DMS114 treated with DMSO at 0.1 percent for 48 hours (cell line): Measurements from ENCODE around the gene SPDYC.
"Not testable (repeated sequence)": the region's sequence is repeated elsewhere in the genome, so short reads cannot be mapped to it uniquely, and the experiment has no call there.

Experiments
- DNase-seq: peaks from one replicate; lab custom pipeline; 2025; ENCODE audit not compliant: unreplicated experiment; lab: John Stamatoyannopoulos, UW

SPDYC gene

DNA sequence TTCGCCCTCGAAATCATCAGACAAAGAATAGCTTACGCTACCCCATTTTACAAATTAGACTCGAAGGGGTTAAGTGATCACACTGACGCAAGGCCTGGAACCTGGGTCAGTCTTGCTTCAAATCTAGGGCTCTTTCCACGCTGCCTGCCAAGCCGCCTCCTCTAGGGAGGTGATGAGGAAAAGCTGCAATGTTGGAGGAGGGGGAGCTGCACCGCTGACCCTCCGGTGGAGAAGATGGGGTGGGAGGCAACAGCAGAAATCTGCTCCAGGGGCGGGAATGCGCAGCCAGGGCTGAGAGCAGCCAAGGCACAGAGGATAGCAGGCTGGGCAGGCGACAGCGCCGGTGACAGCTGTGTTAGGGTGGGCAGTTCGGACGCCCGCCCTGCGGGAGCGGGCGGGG is 36.3 kb upstream of the SPDYC start:
- no peak for DNase-seq

DNA sequence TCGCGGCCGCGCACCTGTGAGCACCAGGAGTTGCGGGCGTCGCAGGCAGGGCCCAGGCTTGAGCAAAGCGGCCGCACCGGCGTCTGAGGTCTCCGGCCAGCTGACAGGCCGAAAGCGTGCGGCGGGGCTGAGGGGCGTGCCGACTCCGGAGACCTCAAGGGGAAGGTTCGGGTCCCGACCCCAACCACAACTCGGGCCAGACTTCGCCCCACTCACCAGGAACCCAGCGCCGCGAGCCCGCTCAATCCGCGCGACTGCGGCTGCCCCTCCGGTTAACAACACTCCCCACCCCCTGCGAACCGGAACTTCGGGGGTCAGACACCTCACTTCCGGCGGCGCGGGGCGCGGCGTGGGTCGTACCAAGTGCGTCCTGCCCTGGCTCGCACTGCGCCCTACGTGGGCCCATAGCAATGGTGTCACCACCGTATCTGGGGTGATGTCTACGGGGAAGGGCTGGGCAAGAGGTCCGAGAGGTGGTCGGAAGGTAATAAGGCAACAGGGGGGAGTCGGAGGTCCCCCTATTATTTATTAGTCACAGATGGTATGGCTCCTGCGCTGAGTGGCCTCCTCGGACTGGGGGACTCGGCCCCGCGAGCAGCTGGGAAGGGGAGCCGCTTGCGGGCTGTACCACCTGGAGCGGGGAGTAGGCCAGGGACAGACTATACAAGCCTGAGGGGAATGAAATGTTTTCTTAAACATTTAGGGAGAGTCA is 35.6 kb upstream of the SPDYC start, which contains the start of gene SYVN1:
TSS of gene SYVN1 (minus strand) at position 280 of the 712 bp plus-strand sequence. CDS start 918 bp downstream, outside the sequence.
- peak; percentile 76 for DNase-seq

DNA sequence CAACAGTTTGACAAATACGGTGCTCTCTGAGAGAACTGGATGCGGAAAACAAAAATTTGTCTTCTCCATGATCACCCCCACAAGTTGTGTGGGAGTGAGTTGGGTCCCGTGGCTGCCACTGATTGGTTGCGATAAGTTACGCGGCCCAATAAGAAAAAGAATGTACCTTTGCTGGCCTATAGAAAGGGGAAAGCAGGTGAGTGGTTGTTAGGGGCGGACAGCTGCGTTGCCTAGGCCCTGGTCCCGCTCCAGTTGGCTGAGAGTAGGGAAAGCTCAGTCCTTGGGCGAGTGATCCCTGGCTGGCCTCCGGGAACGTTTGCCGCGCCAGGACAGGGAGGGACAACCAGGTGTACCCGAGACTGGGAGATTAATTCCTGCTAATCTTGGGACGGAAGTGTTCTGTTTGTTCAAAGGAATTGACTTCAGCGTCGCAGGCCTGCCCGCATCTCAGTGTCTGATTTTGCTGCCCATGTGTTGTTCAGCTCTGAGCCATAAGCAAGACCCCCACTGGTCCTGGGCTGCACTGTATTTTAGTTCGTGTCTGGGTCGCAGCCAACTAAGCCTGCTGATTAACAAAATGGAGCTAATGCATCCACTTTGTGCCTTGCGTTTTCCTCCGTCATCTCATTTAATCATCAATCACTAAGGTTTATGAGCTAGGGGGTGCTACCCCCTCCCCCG is 34.9 kb upstream of the SPDYC start:
- peak; percentile 98 for DNase-seq

DNA sequence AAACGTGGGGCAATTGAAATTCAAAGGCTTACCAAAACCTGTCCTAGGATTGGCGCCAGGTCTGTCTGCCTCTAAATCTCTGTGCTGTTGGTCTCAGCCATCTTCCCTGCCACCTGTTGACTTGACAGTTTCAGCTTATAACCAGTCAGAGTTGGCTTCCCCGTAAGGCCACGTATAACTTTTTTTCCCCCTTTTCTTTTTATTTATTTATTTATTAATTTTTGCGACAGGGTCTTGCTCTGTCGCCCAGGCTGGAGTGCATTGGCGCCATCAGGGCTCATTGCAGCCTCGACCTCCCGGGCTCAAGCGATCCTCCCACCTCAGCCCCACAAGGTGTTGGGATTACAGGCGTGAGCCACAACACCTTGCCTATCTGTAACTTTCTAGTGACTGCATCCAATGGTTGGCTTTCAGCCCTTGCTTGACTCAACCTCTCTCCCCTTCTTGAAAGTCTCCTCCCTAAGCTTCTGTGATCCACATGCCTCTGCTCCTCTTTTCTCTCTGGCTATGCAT is 34.3 kb upstream of the SPDYC start:
- no peak for DNase-seq

DNA sequence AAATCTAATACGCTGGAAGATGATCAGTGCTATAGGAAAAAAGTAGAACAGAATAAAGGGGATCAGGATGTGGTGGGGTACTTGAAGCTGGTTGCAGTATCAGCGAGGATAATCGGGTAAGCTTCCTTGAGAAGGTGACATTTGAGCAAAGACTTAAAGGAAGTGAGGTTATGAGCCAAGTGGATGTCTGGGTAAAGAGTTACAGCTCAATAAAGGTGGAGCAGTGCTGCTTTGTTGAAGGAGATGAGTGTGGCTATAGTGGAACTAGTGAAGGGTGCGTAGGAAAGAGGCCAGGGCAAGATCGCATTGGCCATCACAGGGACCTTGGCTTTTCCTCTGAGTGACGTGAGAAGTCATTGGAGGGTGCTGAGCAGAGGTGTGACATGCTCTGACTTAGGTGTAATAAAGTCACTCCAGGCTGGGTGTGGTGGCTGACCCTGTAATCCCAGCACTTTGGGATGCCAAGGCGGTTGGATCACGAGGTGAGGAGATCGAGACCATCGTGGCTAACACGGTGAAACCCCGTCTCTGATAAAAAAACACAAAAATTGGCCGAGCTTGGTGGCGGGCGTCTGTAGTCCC is 33.4 kb upstream of the SPDYC start:
- no peak for DNase-seq

DNA sequence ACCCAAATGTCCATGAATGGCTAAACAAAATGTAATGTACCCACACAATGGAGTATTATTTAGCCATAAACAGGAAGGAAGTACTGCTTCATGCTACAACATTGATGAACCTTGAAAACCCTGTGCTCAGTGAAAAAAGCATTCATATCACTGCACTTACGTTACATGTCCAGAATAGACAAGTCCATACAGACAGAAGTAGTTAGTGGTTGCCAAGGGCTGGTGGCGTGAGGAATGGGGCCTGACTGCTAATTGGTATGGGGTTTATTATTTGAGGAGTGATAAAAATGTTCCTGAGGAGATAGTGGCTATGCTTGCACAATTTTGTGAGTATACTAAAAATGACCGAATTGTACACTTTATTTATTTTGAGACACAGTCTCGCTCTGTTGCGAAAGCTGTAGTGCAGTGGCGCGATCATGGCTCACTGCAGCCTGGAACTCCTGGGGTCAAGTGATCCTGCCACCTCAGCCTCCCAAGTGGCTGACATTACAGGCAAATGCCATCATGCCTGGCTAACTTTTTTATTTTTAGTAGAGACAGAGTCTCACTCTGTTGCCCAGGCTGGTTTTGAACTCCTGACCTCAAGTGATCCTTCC is 28.0 kb upstream of the SPDYC start:
- DNase-seq = no peak

DNA sequence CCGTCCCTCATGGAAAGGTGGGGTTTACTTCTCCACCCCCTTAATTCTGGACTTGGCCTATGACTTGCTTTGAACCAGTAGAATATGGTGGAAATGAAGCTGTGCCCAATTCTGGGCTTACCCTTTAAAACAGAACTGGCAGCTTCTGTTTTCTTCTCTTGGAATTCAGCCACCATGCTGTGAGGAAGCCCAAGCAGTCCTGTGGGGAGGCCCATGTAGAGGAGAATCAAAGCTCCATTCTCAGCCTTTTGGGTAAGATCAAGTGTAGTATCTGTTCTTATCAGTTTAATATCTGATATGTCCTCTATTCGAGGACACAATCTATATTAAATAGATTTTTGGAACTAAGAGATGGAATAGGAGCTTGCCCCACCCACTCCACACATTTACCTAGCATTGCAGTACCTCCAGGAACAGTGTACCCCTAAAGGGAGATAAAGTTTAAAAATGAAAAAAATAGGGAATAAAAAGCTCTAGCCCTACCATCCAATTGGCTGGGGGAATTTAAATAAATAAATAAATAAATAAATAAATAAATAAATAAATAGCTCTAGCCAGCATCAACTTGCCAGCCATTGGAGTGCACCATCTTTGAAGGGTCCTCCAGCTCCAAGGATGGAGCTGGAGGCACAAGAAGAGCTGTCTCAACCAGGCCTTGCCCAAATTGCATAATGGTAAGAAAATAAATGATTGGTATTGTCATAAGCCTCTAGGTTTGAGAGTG is 22.5 kb upstream of the SPDYC start:
- no peak for DNase-seq

DNA sequence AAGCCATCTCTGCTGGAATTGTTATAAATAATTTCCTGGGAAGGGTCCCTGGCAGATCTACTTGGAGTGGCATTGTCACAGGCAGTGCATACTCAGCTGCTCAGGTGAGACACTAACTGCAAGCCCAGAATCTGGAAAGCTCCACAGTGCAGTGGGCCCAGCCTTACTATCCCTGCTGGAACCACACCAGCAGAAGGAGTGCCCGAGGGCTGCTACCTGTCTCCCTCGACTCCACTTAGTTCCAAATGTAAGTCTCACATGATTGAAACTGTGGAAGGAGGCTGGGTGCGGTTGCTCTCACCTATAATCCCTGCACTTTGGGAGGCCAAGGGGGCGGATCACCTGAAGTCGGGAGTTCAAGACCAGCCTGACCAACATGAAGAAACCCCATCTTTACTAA is 21.4 kb upstream of the SPDYC start:
- DNase-seq = no peak

DNA sequence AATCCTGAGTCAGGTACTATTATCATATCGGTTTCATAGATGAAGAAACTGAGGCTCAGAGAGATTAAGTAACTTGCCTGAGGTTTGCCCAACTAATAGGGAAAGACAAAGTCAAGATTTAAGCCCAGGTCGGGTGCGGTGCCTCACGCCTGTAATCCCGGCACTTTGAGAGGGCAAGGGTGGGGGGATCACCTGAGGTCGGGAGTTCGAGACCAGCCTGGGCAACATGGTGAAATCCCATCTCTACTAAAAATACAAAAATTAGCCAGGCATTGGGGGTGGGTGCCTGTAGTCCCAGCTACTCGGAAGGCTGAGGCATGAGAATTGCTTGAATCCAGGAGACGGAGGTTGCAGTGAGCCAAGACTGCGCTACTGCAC is 19.9 kb upstream of the SPDYC start:
- not testable (repeated sequence) for DNase-seq

DNA sequence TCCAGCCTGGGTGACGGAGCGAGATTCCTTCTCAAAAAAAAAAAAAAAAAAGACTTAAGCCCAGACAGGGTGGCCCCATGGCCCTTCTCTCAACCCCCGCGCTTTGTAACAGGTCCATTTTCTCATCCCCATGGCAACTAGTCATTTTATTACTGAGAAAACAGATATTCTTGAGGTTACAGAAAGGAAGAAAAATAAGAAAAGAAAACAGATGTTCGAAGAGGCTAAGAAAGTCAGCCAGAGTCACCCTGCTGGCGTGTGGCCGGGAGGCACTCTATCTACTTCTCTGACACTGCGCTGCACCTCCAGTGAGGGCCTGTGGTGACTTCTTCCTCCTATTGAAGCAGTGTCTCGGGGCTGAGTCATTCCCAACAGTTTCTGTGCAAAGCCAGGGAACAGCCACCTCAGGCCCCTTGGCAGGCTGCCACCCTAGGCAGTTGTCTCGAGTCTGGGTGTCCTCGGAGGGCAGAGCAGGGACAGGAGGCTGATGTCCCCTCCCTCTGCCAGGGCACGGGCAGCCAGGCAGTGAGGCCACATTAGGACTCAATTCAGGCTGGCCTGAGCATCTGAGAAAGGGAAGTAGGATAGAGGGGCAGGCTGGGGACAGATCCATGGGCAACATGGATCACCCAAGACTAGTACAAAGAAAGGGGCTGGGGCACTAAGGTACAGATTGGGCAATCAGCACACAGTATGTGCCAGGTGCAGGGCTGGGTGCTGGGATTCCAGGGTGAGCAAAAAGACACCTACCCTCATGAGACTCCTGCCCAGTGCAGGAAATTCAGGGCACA is 19.3 kb upstream of the SPDYC start:
- no peak for DNase-seq

DNA sequence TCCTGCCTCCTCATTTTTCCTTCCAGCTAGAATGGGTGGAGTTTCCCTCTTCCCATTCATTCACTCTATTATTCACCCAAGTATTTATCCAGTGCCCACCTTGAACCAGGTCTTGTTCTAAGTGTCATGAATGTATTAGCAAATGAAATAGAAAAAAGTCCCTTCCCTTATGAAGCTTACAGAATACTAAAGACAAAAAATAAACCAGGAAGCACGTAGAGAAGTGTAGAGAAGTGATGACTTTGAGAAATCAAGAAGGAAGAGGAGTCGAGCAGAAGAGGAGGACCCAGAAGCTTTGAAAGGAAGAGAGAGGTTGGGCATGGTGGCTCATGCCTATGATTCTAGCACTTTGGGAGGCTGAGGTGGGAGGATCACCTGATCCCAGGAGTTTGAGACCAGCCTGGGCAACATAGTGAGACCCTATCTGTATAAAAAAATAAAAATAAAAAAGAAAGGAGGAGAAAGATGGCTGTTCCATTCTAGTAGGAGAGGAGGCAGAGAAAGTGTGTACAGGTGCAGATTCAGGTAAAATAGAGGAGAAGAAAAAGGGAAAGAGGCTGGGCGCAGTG is 18.6 kb upstream of the SPDYC start:
- DNase-seq = no peak

DNA sequence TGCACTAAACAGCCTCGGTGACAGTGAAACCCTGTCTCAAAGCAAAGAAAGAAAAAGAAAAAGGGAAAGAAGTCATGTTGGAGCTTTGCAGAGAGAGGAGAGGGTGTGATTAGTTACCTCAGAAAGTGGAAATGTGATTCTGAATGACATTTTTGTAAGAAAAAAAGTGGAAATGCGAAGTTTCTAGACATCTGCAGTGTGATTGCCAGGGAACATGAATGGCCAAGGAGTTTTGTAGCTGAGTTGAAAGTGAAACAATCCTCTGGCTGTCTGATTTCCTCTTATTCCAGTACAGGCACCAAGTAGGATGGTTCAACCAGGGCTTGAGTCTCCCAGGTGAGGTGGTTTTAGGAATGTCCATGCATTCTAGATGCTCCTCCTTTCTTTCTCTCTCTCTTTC is 17.9 kb upstream of the SPDYC start:
- no peak for DNase-seq

DNA sequence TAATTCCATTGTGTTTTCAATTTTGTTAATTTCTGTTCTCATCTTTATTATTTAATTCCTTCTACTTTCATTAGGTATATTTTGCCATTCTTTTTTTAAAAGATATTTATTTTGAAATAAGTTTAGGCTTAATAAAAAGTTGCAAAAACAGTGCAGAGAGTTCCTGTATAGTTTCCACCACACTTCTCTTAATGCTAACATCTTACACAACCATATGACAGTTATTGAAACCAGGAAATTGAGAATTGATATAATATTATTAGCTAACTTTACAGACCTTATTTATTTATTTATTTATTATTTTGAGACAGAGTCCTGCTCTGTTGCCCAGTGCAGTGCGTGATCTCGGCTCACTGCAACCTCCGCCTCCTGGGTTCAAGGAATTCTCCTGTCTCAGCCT is 13.8 kb upstream of the SPDYC start:
- DNase-seq = no peak

DNA sequence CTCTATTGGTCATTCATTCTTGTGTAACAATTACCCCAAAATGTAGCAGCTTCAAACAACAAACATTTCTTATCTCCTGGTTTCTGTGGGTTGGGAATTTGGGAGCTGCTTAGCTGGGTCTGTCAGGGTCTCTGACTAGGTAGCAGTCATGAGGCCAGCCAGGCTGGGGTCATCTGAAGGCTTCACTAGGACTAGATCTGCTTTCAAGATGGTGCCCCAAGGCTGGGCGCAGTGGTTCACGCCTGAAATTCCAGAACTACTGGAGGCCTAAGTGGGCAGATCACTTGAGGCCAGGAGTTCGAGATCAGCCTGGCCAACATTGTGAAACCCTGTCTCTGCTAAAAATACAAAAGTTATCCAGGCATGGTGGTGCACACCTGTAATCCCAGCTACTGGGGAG is 13.1 kb upstream of the SPDYC start:
- DNase-seq = no peak

DNA sequence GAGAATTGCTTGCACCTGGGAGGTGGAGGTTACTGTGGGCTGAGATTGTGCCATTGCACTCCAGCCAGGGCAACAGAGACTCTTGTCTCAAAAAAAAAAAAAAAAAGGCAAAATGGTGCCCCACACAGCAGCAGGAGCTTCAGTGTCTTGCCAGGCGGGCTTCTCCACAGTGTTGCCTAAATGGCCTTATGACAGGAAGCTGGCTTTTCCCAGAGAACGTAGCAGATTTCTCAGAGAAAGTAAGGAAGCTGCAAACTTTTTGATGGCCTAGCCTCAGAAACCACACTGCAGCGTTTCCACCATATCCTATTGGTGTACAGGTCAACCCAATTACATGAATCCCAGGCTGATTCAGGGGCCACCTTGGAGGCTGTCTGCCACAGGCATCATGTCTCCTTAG is 12.7 kb upstream of the SPDYC start:
- DNase-seq = no peak

DNA sequence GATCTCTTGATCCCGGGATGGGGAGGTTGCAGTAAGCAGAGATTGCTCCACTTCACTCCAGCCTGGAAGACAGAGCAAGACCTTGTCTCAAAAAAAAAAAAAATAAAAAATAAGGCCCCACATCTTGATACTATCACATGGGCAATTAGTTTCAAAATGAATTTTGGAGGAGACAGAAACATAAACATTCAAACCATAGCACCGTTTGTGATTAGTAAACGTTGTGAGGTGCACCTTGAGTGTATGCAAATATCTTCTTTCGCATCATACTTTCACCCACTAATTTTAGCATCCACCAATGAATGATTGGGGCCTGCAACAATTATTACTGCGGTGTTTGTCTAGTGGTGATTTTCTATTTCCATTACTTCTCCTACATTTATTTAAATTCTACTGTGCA is 11.0 kb upstream of the SPDYC start:
- no peak for DNase-seq

DNA sequence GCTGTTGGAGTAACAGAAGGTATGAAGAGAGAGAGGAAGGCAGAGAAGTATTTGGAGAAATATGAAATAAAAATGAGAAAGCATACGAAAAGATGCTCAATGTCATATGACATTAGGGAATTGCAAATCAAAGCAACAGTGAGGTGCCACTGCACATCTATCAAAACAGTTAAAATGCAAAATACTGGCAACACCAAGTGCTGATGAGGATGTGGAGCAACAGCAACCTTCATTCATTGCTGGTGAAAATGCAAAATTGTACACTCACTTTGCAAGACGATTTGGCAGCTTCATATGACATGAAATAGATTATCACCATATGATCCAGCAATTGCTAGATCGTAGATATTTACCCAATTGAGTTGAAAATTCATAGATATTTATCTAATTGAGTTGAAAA is 9.4 kb upstream of the SPDYC start:
- DNase-seq = no peak

DNA sequence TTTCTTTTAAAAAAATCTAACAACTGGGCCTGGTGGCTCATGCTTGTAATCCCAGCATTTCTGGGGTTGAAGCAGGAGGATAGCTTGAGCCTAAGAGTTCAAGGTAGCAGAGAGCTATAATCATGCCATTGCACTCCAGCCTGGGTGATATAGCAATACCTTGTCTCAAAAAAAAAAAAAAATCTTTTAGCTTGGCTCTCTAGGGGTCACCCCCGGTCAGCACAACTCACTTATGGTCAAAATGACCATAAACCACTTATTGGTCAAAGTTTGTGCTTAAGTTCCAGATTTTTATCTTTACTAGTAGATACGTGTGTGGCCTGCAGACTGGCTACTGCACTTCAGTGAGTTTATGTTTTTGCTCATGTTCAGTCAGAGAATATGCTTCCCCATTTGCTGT is 6.3 kb upstream of the SPDYC start:
- DNase-seq = no peak

DNA sequence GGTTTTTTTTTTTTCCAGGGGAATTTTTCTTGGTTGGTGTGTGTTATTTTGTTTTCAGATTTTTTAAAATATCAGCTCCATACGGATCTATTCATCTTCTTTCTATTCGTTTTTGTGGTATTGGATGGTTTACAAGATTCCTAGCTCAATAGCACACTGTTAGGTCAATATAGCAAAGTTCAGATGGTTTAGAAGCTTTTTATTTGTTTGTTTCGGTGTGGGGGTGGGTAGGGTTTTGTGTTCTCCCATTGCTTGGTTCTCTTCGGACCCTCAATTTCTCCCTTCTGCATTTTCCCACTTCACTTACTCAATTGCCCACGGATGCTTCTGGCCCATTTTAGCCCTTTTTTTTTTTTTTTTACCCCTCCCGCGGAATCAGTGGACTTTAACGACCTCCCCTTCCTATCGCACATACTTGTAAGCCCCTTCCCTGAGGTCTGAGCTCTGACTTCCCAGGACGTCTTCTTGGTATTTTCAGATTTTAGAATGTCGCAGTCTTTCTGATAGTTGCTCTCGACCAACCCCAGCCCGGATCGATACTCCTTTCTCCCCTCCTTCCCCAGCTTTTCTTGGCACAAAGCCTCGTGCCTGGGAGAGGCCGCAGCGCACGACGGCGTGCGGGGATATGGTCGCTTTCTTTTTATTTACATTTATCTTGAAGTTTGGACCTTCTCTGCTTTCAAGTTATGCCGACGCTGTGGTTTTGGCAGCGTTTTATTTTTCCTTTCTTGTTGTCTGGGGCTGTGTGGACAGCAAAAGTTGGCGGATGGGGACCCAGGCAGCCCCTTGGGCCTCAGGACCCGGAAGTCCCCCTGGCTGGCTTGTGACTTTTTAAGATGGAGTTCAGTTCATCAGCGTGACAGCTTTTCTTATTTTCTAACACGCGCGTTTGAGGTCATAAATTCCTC is 4.4 kb upstream of the SPDYC start:
- no peak for DNase-seq
